Spleen (tissue), 7 donors: Measurements from ENCODE around the gene MGAT4A.

Source experiments
- POLR2AphosphoS5 ChIP-seq, 3 donors: sonication (generic); formaldehyde crosslinking; IDR thresholded peaks; one replicate each; pipeline ENCODE4 v1.5.1; 2017; ENCODE audit warnings: antibody characterized with exemption in 3 of 3
- TF ChIP-seq, protein P1 (sequence below), 11 experiments: fragments of 200-600 bp in 7 of 11; fragments of 450-650 bp in 4 of 11; sonication (generic) in 4 of 11; IDR thresholded peaks in 8 of 11; conservative IDR thresholded peaks in 3 of 11; 1 replicate in 7 of 11; 2 replicates in 4 of 11; pipeline versions ENCODE4 v1.4.0 to v1.8.0; 2016 to 2021; ENCODE audit warnings: antibody characterized with exemption in 11 of 11, inconsistent platforms in 4 of 11, mild to moderate bottlenecking in 1 of 11
- donor health status: DM: no; HTN: no; CAD: no; lungs with moderate emphysema.
- donor health status: DM: no; HTN: no; CAD: no.
- donor health status: DM: no; HTN: no; CAD: no.

DNA sequence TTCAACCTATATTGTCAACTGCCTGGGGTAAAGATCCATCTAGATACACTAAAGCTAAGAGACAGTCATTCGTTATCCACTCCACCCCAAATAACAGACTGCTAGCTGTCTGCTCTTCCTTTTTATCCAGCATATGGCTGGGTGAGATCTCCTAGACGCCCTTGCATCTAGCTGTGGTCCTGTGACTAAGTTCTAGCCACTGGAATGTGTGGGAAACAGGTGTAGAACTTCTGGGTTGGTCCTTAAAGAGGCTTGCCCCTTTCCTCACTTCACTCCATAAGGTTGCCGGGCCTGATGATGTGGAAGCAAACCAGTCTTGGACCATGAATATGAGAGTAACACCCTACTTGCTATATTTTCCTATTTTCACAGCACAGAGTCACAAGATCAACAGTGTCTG, 125.9 kb downstream of the MGAT4A start:
- TF ChIP-seq, protein P1, sequence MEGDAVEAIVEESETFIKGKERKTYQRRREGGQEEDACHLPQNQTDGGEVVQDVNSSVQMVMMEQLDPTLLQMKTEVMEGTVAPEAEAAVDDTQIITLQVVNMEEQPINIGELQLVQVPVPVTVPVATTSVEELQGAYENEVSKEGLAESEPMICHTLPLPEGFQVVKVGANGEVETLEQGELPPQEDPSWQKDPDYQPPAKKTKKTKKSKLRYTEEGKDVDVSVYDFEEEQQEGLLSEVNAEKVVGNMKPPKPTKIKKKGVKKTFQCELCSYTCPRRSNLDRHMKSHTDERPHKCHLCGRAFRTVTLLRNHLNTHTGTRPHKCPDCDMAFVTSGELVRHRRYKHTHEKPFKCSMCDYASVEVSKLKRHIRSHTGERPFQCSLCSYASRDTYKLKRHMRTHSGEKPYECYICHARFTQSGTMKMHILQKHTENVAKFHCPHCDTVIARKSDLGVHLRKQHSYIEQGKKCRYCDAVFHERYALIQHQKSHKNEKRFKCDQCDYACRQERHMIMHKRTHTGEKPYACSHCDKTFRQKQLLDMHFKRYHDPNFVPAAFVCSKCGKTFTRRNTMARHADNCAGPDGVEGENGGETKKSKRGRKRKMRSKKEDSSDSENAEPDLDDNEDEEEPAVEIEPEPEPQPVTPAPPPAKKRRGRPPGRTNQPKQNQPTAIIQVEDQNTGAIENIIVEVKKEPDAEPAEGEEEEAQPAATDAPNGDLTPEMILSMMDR (IDR thresholded peaks at IDR 0.05 in 8 of 11, conservative IDR thresholded peaks at IDR 0.05 in 3 of 11) = no peak
- TF ChIP-seq POLR2AphosphoS5 (IDR thresholded peaks at IDR 0.05) = no peak
